ENCODE data around the gene ADAMTS16.

GRCh38 chr5:5316334-5316733 is 176.2 kb downstream of the ADAMTS16 start:
- TF ChIP-seq CTCF (IDR thresholded peaks at IDR 0.05) (no peak), POLR2A (IDR thresholded peaks at IDR 0.05) (no peak)
